Left lung (tissue), 10 donors: ENCODE data around the gene AHCYL2. TPM values are rescaled to one million over a fixed set of nuclear protein-coding genes. Genes with fewer than 3 reads are reported as not detected.
"Not testable (repeated sequence)": the region's sequence is repeated elsewhere in the genome, so short reads cannot be mapped to it uniquely, and the experiment has no call there.

Experiments used
- ATAC-seq: fragments of 200-7000 bp; cut with Tn5 transposase; one replicate; pipeline ENCODE4 v1.9.1; 2020; ENCODE audit warnings: moderate library complexity
- DNase-seq, 4 donors: peaks; one replicate each; pipeline ENCODE4 v3.0.0-alpha.2; 2013 to 2020
- H3K27ac ChIP-seq, 2 donors: fragments of 200-600 bp; sonication (generic) in 1 of 2; one replicate each; pipeline versions ENCODE4 v1.5.0 to v1.8.0; 2020 to 2021
- H3K27me3 ChIP-seq, 2 donors: fragments of 200-600 bp; sonication (generic) in 1 of 2; one replicate each; pipeline versions ENCODE4 v1.5.0 to v1.8.0; 2020 to 2021
- H3K36me3 ChIP-seq, 2 donors: fragments of 200-600 bp; sonication (generic) in 1 of 2; one replicate each; pipeline versions ENCODE4 v1.5.0 to v1.8.0; 2020 to 2021
- H3K4me1 ChIP-seq, 2 donors: fragments of 200-600 bp; one replicate each; pipeline ENCODE4 v1.8.0; 2021
- H3K4me3 ChIP-seq, 2 donors: fragments of 200-600 bp; sonication (generic) in 1 of 2; one replicate each; pipeline versions ENCODE4 v1.5.0 to v1.8.0; 2020 to 2021; ENCODE audit warnings: mild to moderate bottlenecking in 1 of 2
- H3K9me3 ChIP-seq, 2 donors: fragments of 200-600 bp; sonication (generic) in 1 of 2; one replicate each; pipeline versions ENCODE4 v1.5.0 to v1.8.0; 2020 to 2021
- intact Hi-C, 2 donors: fragments of 100-400 bp; cut with DNase I; formaldehyde crosslinking; loops; one replicate each; pipeline versions ENCODE4 v1.11.2 to v1.14.2; 2022
- polyA plus RNA-seq, 6 donors: library from polyadenylated mRNA; unstranded; fragments of 120-200 nt; gene quantifications; one replicate each; pipeline ENCODE4 v1.2.1, GENCODE V29; 2013; ENCODE audit not compliant: insufficient read length in 6 of 6
- total RNA-seq, 2 donors: library from RNA; stranded (reverse); fragmentation: NEBNext Ultra II Directional; extraction: Animal tissue kit (Norgen Biotek cat#: 25700); gene quantifications; one replicate each; pipeline ENCODE4 v1.2.1, GENCODE V29; 2021
- TF ChIP-seq, protein P1 (sequence below), 2 donors: fragments of 200-600 bp; sonication (generic) in 1 of 2; IDR thresholded peaks; one replicate each; pipeline versions ENCODE4 v1.5.0 to v1.8.0; 2021; ENCODE audit warnings: antibody characterized with exemption in 2 of 2
- donor health status: DM: no; HTN: yes; CAD: no.
- donor health status: DM: no; HTN: no; CAD: no.

The AHCYL2 gene
- total and polyA plus RNA-seq, 8 donors: 16.2 to 219 (median 21.3) TPM

- Histone ChIP-seq H3K27me3 (peaks cover 0 to 19% of the 10 kb centered on the region in 2 donors), H3K4me3 (no peak overlapping the region), H3K9me3 (no peaks in the 10 kb centered on the region), H3K36me3 (no peaks in the 10 kb centered on the region), H3K27ac (no peak overlapping the region), H3K4me1 (no peaks in the 10 kb centered on the region)
- TF ChIP-seq, protein P1, sequence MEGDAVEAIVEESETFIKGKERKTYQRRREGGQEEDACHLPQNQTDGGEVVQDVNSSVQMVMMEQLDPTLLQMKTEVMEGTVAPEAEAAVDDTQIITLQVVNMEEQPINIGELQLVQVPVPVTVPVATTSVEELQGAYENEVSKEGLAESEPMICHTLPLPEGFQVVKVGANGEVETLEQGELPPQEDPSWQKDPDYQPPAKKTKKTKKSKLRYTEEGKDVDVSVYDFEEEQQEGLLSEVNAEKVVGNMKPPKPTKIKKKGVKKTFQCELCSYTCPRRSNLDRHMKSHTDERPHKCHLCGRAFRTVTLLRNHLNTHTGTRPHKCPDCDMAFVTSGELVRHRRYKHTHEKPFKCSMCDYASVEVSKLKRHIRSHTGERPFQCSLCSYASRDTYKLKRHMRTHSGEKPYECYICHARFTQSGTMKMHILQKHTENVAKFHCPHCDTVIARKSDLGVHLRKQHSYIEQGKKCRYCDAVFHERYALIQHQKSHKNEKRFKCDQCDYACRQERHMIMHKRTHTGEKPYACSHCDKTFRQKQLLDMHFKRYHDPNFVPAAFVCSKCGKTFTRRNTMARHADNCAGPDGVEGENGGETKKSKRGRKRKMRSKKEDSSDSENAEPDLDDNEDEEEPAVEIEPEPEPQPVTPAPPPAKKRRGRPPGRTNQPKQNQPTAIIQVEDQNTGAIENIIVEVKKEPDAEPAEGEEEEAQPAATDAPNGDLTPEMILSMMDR (IDR thresholded peaks at IDR 0.05): no peak
- DNase-seq: peak in 1 of 4 donors; percentile 19
- no peak for ATAC-seq
- intact Hi-C loops: loop anchor here in 1 of 2 donors (5.0 kb wide), 1 partner anchor 50 kb away; no protein-coding TSS in a partner anchor
These were observed 12.2 kb upstream of the AHCYL2 start for GRCh38 chr7:129212596-129212995.

DNA sequence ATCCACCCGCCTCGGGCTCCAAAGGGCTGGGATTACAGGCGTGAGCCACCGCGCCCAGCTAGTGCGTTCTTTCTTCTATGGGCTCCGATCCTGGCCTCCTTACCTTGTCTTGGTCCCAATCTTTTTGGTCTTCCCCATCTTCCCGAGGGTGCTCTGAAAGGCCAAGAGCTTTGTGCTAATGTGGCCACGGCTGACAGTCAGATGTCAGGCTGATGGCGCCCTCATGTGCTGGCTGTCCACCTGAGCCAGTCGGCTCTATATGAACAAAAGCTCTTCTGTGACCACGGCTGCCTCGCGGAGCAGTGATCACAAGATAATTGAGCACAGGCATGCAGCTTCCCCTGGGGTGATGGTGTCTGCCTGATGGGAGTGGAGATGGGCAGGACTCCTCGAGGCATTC lies 11.0 kb upstream of the AHCYL2 start:
- Histone ChIP-seq H3K9me3 (no peaks in the 10 kb centered on the region), H3K4me3 (no peak overlapping the region), H3K36me3 (no peaks in the 10 kb centered on the region), H3K4me1 (peaks cover 0 to 4% of the 10 kb centered on the region in 2 donors), H3K27me3 (peaks cover 0 to 28% of the 10 kb centered on the region in 2 donors), H3K27ac (no peak overlapping the region)
- peak in 1 of 4 donors; percentile 21 for DNase-seq
- TF ChIP-seq, protein P1 (IDR thresholded peaks at IDR 0.05): no peak
- intact Hi-C loops: loop anchor here in 1 of 2 donors (5.0 kb wide), 1 partner anchor 52 kb away; no protein-coding TSS in a partner anchor
- ATAC-seq: no peak

GRCh38 chr7:129215691-129216090 lies 9.1 kb upstream of the AHCYL2 start:
- H3K27ac ChIP-seq, H3K4me1 ChIP-seq, H3K36me3 ChIP-seq, H3K4me3 ChIP-seq, intact Hi-C loops, ATAC-seq, H3K9me3 ChIP-seq: not testable (repeated sequence)
- peak in 1 of 4 donors; percentile 13 for DNase-seq
- peaks cover 0 to 12% of the 10 kb centered on the region in 2 donors for H3K27me3 ChIP-seq

DNA sequence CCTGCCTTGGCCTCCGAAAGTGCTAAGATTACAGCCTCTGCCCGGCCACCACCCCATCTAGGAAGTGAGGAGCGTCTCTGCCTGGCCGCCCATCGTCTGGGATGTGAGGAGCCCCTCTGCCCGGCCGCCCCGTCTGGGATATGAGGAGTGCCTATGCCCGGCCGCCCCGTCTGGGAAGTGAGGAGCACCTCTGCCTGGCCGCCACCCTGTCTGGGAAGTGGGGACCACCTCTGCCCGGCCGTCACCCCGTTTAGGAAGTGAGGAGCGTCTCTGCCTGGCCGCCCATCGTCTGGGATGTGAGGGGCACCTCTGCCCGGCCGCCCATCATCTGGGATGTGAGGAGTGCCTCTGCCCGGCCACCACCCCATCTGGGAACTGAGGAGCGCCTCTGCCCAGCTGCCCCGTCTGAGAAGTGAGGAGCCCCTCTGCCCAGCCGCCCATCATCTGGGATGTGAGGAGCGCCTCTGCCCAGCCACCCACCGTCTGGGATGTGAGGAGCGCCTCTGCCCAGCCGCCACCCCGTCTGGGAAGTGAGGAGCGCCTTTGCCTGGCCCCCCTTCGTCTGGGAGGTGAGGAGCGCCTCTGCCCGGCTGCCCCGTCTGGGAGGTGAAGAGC lies 8.6 kb upstream of the AHCYL2 start:
- DNase-seq: peak in 1 of 4 donors; percentile 22
- ATAC-seq, intact Hi-C loops: not testable (repeated sequence)

GRCh38 chr7:129216821-129217416 lies 7.9 kb upstream of the AHCYL2 start:
- H3K27ac ChIP-seq, H3K9me3 ChIP-seq, ATAC-seq, H3K4me3 ChIP-seq, DNase-seq, H3K36me3 ChIP-seq, H3K4me1 ChIP-seq, intact Hi-C loops: not testable (repeated sequence)
- H3K27me3 ChIP-seq: peaks cover 0 to 12% of the 10 kb centered on the region in 2 donors

More for the DNA sequence above, 8.6 kb upstream of the AHCYL2 start:
- not testable (repeated sequence) for H3K4me3 ChIP-seq, H3K27ac ChIP-seq, H3K9me3 ChIP-seq, H3K4me1 ChIP-seq, H3K36me3 ChIP-seq
- H3K27me3 ChIP-seq: peaks cover 0 to 12% of the 10 kb centered on the region in 2 donors

- no peaks in the 10 kb centered on the region for H3K36me3 ChIP-seq
- intact Hi-C loops: no loop called here
- peak; percentile 72 to 85 (median 76) for DNase-seq
- TF ChIP-seq, protein P1 (IDR thresholded peaks at IDR 0.05): peak; percentile 87
- H3K27me3 ChIP-seq: peaks cover 0 to 12% of the 10 kb centered on the region in 2 donors
- H3K4me3 ChIP-seq: no peak overlapping the region
- ATAC-seq: peak; percentile 99
- H3K4me1 ChIP-seq: peaks cover 0 to 9% of the 10 kb centered on the region in 2 donors
- no peak overlapping the region for H3K27ac ChIP-seq
- H3K9me3 ChIP-seq: no peaks in the 10 kb centered on the region
These were observed 6.2 kb upstream of the AHCYL2 start for GRCh38 chr7:129218514-129219062.

GRCh38 chr7:129219166-129219565 lies 5.7 kb upstream of the AHCYL2 start:
- H3K9me3 ChIP-seq, ATAC-seq, H3K27ac ChIP-seq, H3K36me3 ChIP-seq, intact Hi-C loops, H3K4me3 ChIP-seq: not testable (repeated sequence)
- Histone ChIP-seq H3K4me1 (peaks cover 0 to 11% of the 10 kb centered on the region in 2 donors), H3K27me3 (peaks cover 0 to 12% of the 10 kb centered on the region in 2 donors)
- peak in 1 of 4 donors; percentile 7 for DNase-seq
